Dedifferentiated amniotic fluid mesenchymal stem cell (primary cell): ENCODE data around the gene SULF2.
A peak's percentile ranks its signal among the peaks of the same experiment; 100 is the strongest.
"Not testable (repeated sequence)": the region's sequence is repeated elsewhere in the genome, so short reads cannot be mapped to it uniquely, and the experiment has no call there.

Experiments used
- DNase-seq: peaks from one replicate; pipeline ENCODE4 v3.0.0-alpha.2; 2016; ENCODE audit errors: extremely low spot score

The SULF2 gene

DNA sequence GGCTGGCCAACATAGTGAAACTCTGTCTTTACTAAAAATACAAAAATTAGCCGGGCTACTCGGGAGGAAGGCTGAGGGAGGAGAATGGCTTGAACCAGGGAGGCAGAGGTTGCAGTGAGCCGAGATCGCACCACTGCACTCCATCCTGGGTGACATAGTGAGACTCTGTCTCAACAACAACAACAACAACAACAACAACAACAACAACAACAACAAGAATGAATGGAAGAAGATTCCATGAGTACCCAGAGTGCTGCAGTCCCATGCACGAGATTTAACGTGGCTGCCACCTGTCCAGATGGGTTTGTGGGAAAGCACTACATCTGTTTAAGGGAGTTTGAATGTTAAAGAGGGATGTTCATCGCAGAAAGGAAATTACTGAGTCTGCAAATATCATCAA, 19.7 kb upstream of the SULF2 start:
- DNase-seq = not testable (repeated sequence)

GRCh38 chr20:47804224-47804825, 19.0 kb upstream of the SULF2 start:
- DNase-seq = not testable (repeated sequence)

DNA sequence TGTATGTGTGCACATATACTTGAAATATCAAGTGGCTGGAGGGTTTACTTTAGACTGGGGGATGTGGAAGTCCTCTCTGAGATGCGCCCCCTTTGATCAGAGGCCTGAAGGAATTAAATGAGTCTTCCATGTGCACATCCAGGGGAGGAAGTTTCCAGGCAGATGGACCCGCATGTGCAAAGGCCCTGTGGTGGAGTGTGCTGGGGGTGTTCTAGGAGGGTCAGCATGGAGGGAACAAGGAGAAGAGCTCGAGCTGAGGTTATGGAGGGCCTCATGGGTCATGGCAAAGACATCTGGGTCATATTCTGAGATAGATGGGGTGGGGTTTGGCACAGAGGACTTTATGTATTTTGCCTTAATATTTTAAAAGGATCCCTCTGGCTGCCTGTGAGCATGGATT, 17.7 kb upstream of the SULF2 start:
- no peak for DNase-seq

GRCh38 chr20:47802226-47802920, 17.1 kb upstream of the SULF2 start:
- no peak for DNase-seq

- DNase-seq = no peak
Observed at GRCh38 chr20:47801759-47802158, 16.5 kb upstream of the SULF2 start.

DNA sequence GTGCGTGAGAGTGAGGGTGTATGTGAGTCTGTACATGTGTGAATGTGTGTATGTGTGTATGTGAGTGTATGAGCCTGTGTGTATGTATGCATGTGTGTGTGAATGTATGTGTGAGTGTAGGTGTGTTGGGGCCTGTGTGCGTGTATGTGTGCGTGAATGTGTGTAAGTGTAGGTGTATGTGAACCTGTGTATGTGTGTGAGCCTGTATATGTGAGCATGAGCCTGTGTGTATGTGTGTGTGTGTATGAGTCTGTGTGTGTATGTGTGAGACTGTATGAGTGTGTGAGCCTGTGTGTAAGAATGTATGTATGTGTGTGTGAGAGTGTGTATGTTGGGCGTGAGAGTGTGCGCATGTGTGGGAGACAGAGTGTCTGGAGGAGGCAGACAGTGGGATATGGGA, 15.8 kb upstream of the SULF2 start:
- DNase-seq = no peak

- no peak for DNase-seq
Observed at GRCh38 chr20:47800623-47801022, 15.3 kb upstream of the SULF2 start.

GRCh38 chr20:47799116-47799715, 13.9 kb upstream of the SULF2 start:
- no peak for DNase-seq

GRCh38 chr20:47796971-47797370, 11.7 kb upstream of the SULF2 start:
- no peak for DNase-seq

- DNase-seq = no peak
Observed at GRCh38 chr20:47795214-47795907, 10.1 kb upstream of the SULF2 start.

- DNase-seq = not testable (repeated sequence)
Observed at GRCh38 chr20:47794264-47794663, 9.0 kb upstream of the SULF2 start.

DNA sequence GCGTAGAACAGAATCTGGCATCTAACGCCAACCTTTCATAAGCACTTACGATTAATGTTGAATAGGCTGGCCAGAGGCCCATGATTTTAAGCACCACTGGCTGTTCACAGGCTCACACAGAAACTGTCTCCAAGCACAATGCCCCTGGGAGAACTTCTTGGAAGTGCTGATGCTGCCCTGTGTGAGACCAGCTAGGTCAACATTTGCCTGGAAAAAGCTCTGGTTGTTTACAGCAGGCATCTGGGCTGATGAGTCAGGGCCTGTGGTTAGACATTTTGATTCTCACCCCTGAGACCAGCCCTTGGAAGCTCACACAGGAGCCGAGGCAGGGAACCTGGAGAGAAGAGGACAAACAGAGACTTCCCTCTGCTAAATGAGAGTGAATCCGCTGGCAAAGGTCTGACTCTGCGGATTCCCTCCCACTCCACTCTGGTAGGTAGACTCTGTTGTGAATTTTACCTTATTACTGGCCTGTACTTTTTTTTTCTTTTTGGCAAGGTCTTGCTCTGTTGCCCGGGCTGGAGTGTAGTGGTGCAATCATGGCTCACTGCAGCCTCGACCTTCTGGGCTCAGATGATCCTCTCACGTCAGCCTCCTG, 6.8 kb upstream of the SULF2 start:
- peak; percentile 88 for DNase-seq

DNA sequence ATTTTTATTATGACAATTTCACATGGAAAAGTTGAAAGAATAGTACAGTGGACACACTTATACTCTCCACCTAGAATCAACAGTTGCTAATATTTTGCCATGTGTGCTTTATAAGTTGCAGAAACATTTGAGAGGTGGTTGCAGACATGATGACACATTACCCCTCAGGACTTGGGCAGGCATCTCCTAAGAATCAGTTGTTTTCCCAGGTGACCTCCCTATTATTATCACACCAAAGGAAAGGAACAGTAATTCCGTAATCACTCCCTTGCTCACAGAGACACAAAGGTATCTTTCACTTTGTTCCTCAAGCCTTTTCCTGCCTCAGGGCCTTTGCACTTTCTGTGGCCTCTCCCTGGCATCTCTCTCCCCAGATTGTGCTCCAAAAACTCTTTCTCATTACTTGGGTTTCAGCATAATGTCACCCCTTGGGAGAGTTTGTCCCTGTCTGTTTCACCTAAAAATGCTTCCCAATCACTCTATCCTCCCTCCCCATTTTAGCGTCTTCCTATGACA, 5.9 kb upstream of the SULF2 start:
- DNase-seq = no peak

DNA sequence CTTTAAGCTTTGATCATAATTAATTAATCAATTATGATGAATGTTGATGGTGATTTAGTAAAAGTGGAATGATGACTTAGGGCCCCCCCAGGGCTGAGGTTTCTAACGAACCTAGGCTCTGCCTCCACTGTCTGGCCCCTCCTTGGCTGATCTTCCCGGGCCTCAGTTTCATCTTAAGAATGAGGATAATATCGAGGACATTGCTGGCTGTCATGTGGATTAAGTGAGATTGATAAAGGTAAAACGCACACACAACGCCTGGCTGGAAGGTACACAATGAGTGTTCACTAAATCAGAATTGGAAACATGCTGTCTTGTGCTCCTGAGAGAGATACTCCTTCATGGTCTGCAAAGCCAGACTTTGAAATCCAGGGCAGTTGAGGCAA, 5.3 kb upstream of the SULF2 start:
- no peak for DNase-seq

GRCh38 chr20:47789764-47790579, 4.7 kb upstream of the SULF2 start:
- peak; percentile 70 for DNase-seq

DNA sequence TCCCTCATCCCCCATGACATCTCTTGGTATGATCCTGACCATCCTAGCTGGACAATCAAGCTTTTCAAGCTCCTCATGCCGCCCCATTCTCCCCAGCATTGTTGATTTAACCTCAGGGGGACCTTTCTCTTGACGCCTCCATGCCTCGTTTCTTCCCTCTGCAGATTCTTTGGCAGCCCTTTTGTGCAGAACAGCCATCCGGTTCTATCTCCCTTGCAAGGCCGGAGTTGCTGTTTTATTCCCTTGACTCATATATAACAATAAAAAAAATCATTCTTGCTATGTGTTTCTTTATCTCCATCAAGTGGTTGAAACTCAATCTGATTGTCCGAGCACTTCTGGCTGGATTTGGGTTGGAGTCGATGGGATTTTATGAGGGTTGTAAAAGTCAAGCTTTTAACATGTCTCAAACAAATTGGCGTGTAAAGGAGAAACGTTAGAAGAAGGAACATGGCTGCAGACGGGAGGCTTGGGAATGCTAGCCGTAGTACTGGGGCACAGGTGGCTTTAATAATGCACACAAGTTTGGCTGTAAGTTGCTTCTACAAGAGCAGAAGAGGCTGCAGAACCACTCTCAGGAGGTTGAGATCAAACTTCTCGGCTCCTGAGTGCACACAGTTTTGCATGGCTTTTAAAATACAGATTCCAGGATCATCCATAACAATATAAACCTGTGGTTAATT, 3.9 kb upstream of the SULF2 start:
- DNase-seq = no peak

DNA sequence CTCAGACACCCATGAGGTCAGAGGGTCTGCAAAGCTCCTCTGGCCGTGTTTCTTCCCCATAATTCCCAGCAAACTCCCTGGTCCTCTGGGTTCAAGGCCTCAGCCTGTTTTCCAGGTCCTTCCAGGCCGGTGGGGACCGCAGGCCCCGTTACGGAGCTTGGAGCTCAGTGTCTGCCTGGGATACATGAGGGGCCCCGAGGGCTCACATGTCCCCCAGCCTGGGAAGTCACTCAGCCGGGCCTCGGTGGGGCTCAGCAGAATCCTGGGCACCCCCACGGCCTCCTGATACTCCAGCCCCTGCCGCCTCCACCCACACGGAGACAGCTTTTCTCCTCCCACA, 3.4 kb upstream of the SULF2 start:
- DNase-seq = no peak

- DNase-seq = no peak
Observed at GRCh38 chr20:47786765-47787107, 1.5 kb upstream of the SULF2 start.

DNA sequence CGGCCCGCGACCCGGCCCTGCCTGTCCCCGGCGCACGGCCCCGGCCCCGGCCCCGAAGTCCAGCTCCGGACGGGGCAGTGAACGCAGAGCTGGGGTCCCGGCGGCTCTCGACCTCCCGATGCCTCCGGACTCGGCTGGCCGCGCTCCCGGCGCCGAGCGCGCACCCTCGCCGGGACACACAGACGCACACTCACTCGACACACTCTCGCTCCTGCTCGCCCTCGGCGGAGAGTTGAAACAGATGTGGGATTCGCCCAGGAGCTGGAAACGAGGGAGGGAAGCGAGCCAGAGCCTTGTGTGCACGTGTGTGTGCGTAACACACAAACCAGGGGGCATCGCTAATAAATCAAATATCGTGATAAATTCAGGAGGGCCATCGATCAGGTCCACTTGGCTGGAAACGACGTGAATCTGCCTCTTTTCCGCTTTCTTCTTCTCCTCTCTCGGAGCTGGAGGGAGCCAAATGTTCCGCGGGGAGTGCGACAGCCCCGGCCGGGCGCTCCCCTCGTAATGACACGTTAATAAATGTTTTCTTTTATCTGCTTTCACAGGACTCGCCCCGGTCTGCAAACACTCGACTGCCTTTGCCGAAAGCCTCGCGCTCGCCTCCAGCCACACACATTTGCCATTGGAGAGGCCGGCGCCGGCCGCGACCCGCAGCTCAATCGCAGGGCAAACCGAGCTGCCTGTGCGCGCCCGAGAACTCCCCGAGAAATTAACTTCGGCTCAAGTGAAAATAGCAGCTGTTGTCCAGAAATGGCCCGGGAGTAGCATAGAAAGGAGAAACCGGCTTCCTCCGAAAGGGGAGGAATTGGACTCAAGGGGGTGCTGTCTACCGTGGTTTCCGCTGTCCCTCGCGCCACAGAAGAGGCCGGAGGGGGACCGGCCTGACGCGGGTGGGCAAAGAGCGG, 828 bp upstream of the SULF2 start:
- peak; percentile 84 for DNase-seq
